IMR-90 (cell line): ENCODE data around the gene CDKN2B-AS1. TPM values are rescaled to one million over a fixed set of nuclear protein-coding genes. Genes with fewer than 3 reads are reported as not detected.

ENCODE experiments used
- ATAC-seq: fragments of 200-7000 bp; cut with Tn5 transposase; 2 replicates; pipeline ENCODE4 v1.9.1; 2020; ENCODE audit warnings: low read depth, mild to moderate bottlenecking, moderate library complexity
- BruUV-seq: library from RNA; stranded (reverse); fragments of 400-500 nt; replicated peaks from 2 replicates; lab custom pipeline; 2021; lab: Mats Ljungman, UMichigan
- CTCF ChIA-PET: fragments of 300-600 bp; formaldehyde crosslinking; extraction: SDS; loops from one replicate; lab custom pipeline; 2021; ENCODE audit warnings: antibody characterized with exemption; lab: Yijun Ruan, JAX
- POLR2A ChIA-PET: fragments of 300-600 bp; sonication (Branson Sonifier 250); formaldehyde crosslinking; loops from one replicate; lab custom pipeline; 2022; ENCODE audit warnings: antibody characterized with exemption; ENCODE audit not compliant: unreplicated experiment; lab: Charles Lee
- DNase-seq: peaks from one replicate; pipeline ENCODE4 v3.0.0; 2013
- H2AFZ ChIP-seq: replicated peaks from 2 replicates; pipeline ENCODE3; 2013; ENCODE audit warnings: low read length, mild to moderate bottlenecking; ENCODE audit not compliant: poor library complexity
- H2AK5ac ChIP-seq: 2 replicates; pipeline ENCODE4 v1.6.1; 2013; ENCODE audit warnings: low read depth, low read length, inconsistent platforms
- H2AK9ac ChIP-seq: replicated peaks from 2 replicates; pipeline ENCODE3; 2013; ENCODE audit warnings: mild to moderate bottlenecking, low read depth, low read length, moderate library complexity; ENCODE audit not compliant: poor library complexity
- H2BK120ac ChIP-seq: 2 replicates; pipeline ENCODE4 v1.6.1; 2013; ENCODE audit warnings: low read depth, low read length, inconsistent platforms
- H2BK15ac ChIP-seq: 3 replicates; pipeline ENCODE4 v1.6.1; 2013; ENCODE audit warnings: low read depth, low read length, inconsistent platforms
- H2BK20ac ChIP-seq: 2 replicates; pipeline ENCODE4 v1.6.1; 2013; ENCODE audit warnings: low read depth, mild to moderate bottlenecking, inconsistent platforms, low read length, moderate library complexity
- H2BK5ac ChIP-seq: 2 replicates; pipeline ENCODE4 v1.6.1; 2013; ENCODE audit warnings: mild to moderate bottlenecking, low read depth, low read length, inconsistent platforms; ENCODE audit not compliant: poor library complexity, severe bottlenecking
- H3K14ac ChIP-seq: replicated peaks from 2 replicates; pipeline ENCODE4 v1.6.1; 2013; ENCODE audit warnings: low read depth, low read length, inconsistent platforms
- H3K18ac ChIP-seq: 2 replicates; pipeline ENCODE4 v1.6.1; 2013; ENCODE audit warnings: low read depth, low read length, control low read depth
- H3K23ac ChIP-seq: 2 replicates; pipeline ENCODE4 v1.6.1; 2013; ENCODE audit warnings: low read depth, low read length, inconsistent platforms
- H3K27ac ChIP-seq: 2 replicates; pipeline ENCODE4 v1.5.1; 2013; ENCODE audit warnings: mild to moderate bottlenecking, control low read depth, low read length; ENCODE audit not compliant: insufficient read depth
- H3K27me3 ChIP-seq: 2 replicates; pipeline ENCODE4 v1.6.1; 2013; ENCODE audit warnings: low read length; ENCODE audit not compliant: control insufficient read depth, insufficient read depth
- H3K36me3 ChIP-seq: 2 replicates; pipeline ENCODE4 v1.6.1; 2013; ENCODE audit warnings: low read length, mixed read lengths; ENCODE audit not compliant: control insufficient read depth, insufficient read depth
- H3K4ac ChIP-seq: 2 replicates; pipeline ENCODE4 v1.6.1; 2013; ENCODE audit warnings: low read depth, low read length, inconsistent platforms
- H3K4me1 ChIP-seq: 2 replicates; pipeline ENCODE4 v1.6.1; 2013; ENCODE audit warnings: low read length, mixed read lengths; ENCODE audit not compliant: control insufficient read depth, insufficient read depth
- H3K4me2 ChIP-seq: 2 replicates; pipeline ENCODE4 v1.6.1; 2013; ENCODE audit warnings: low read depth, mild to moderate bottlenecking, control low read depth, low read length, moderate library complexity
- H3K4me3 ChIP-seq: 2 replicates; pipeline ENCODE4 v1.5.1; 2013; ENCODE audit warnings: low read depth, mild to moderate bottlenecking, control low read depth, low read length, moderate library complexity; ENCODE audit not compliant: insufficient read depth
- H3K56ac ChIP-seq: 2 replicates; pipeline ENCODE4 v1.6.1; 2013; ENCODE audit warnings: low read length, inconsistent platforms; ENCODE audit not compliant: insufficient read depth; ENCODE audit errors: extremely low read depth
- H3K79me1 ChIP-seq, 2 experiments: 2 replicates each; pipeline ENCODE4 v1.6.1; 2013; ENCODE audit warnings: low read length in 2 of 2, inconsistent platforms in 1 of 2, low read depth in 1 of 2
- H3K9ac ChIP-seq: 2 replicates; pipeline ENCODE4 v1.6.1; 2013; ENCODE audit warnings: low read depth, low read length, control low read depth
- H3K9me1 ChIP-seq: 2 replicates; pipeline ENCODE4 v1.6.1; 2013; ENCODE audit warnings: low read length, inconsistent platforms; ENCODE audit not compliant: insufficient read depth
- H3K9me3 ChIP-seq: 2 replicates; pipeline ENCODE4 v1.6.1; 2013; ENCODE audit warnings: low read length; ENCODE audit not compliant: control insufficient read depth, insufficient read depth
- H4K20me1 ChIP-seq: 2 replicates; pipeline ENCODE4 v1.6.1; 2013; ENCODE audit warnings: low read length, inconsistent platforms; ENCODE audit not compliant: insufficient read depth
- H4K5ac ChIP-seq: 2 replicates; pipeline ENCODE4 v1.6.1; 2013; ENCODE audit warnings: mild to moderate bottlenecking, low read depth, low read length, control low read depth
- H4K8ac ChIP-seq, 2 experiments: 2 replicates each; pipeline ENCODE4 v1.6.1; 2013; ENCODE audit warnings: low read depth in 2 of 2, low read length in 2 of 2, control low read depth in 1 of 2, inconsistent platforms in 1 of 2
- H4K91ac ChIP-seq: 2 replicates; pipeline ENCODE4 v1.6.1; 2013; ENCODE audit warnings: low read depth, low read length, inconsistent platforms; ENCODE audit not compliant: insufficient read depth
- CEBPB ChIP-seq: IDR thresholded peaks from 2 replicates; pipeline ENCODE4 v1.6.1; 2012; ENCODE audit warnings: low read depth, low read length, improper control_type of control experiment
- CHD1 ChIP-seq: IDR thresholded peaks from 2 replicates; pipeline ENCODE4 v1.6.1; 2012; ENCODE audit warnings: low read depth, low read length, improper control_type of control experiment
- CTCF ChIP-seq: conservative IDR thresholded peaks from 2 replicates; pipeline ENCODE4 v1.5.1; 2012; ENCODE audit warnings: mild to moderate bottlenecking, low read depth, low read length, improper control_type of control experiment
- FOS ChIP-seq: fragments of 150-350 bp; IDR thresholded peaks from 2 replicates; pipeline ENCODE4 v1.6.1; 2016; ENCODE audit warnings: low read depth, low read length
- MAFK ChIP-seq: IDR thresholded peaks from 2 replicates; pipeline ENCODE4 v1.6.1; 2012; ENCODE audit warnings: low read depth, low read length, improper control_type of control experiment
- MAZ ChIP-seq: IDR thresholded peaks from 2 replicates; pipeline ENCODE4 v1.6.1; 2012; ENCODE audit warnings: low read depth, mild to moderate bottlenecking, low read length, improper control_type of control experiment, moderate library complexity, borderline replicate concordance
- NFE2L2 ChIP-seq: fragments of 150-350 bp; IDR thresholded peaks from 2 replicates; pipeline ENCODE4 v1.6.1; 2016; ENCODE audit warnings: low read depth, mild to moderate bottlenecking, low read length
- POLR2A ChIP-seq: IDR thresholded peaks from 2 replicates; pipeline ENCODE4 v1.6.1; 2012; ENCODE audit warnings: mild to moderate bottlenecking, low read depth, low read length
- RAD21 ChIP-seq: IDR thresholded peaks from 2 replicates; pipeline ENCODE4 v1.6.1; 2012; ENCODE audit warnings: low read length, improper control_type of control experiment
- RCOR1 ChIP-seq: IDR thresholded peaks from 2 replicates; pipeline ENCODE4 v1.6.1; 2012; ENCODE audit warnings: mild to moderate bottlenecking, low read length, improper control_type of control experiment; ENCODE audit not compliant: insufficient replicate concordance
- RFX5 ChIP-seq: IDR thresholded peaks from 2 replicates; pipeline ENCODE4 v1.8.0; 2012; ENCODE audit warnings: low read depth, mild to moderate bottlenecking, low read length, moderate library complexity
- SMC3 ChIP-seq: fragments of 150-350 bp; IDR thresholded peaks from 2 replicates; pipeline ENCODE4 v1.6.1; 2016; ENCODE audit warnings: low read depth, mild to moderate bottlenecking, antibody characterized with exemption, low read length, moderate library complexity
- USF2 ChIP-seq: fragments of 150-350 bp; IDR thresholded peaks from 2 replicates; pipeline ENCODE4 v1.6.1; 2017; ENCODE audit warnings: mild to moderate bottlenecking, antibody characterized with exemption, low read length, low read depth
- WGBS, 2 experiments: methylation state at CpG; one replicate each; pipeline versions ENCODE4 v1.1.5 to v1.1.7; 2013; ENCODE audit warnings: missing lambda C conversion rate in 2 of 2; ENCODE audit not compliant: insufficient read length in 1 of 2; ENCODE audit errors: extremely low coverage in 2 of 2; 5-methylcytosine and 5-hydroxymethylcytosine counted together
- dilution Hi-C: fragments of 300-500 bp; cut with HindIII; formaldehyde crosslinking; loops from one replicate; pipeline ENCODE4 v1.14.3; 2018; ENCODE audit warnings: low sequenced_read_pairs; ENCODE audit not compliant: unreplicated experiment
- in situ Hi-C: fragments of 300-500 bp; cut with MboI; formaldehyde crosslinking; loops from 3 replicates; pipeline ENCODE4 v1.14.3; 2019; ENCODE audit warnings: low sequenced_read_pairs, inconsistent platforms, mixed read lengths
- intact Hi-C: fragments of 100-400 bp; cut with micrococcal nuclease; formaldehyde crosslinking; loops from 2 replicates; pipeline ENCODE4 v1.10.0; 2022
- polyA plus RNA-seq, 3 experiments: library from polyadenylated mRNA; depleted of rRNA; stranded (reverse); fragments of >200 nt; gene quantifications; 2 replicates each; pipeline ENCODE4 v1.2.3, GENCODE V29; 2012; ENCODE audit warnings: low replicate concordance in 1 of 3
- total RNA-seq: library from RNA; depleted of rRNA; stranded (reverse); fragments of >200 nt; gene quantifications from 2 replicates; pipeline ENCODE4 v1.2.3, GENCODE V29; 2012
- TF ChIP-seq, protein P1 (sequence below): fragments of 150-350 bp; IDR thresholded peaks from 2 replicates; pipeline ENCODE4 v1.6.1; 2016; ENCODE audit warnings: low read depth, mild to moderate bottlenecking, low read length, moderate library complexity, borderline replicate concordance

Gene CDKN2B-AS1
- total and polyA plus RNA-seq, 2 of the 4 experiments (the other 2 are of a cell fraction) = 1.0 to 1.1 TPM

GRCh38 chr9:21993893-21994555 lies 567 bp upstream of the CDKN2B-AS1 start, which contains the start of gene CDKN2A:
CDKN2A (minus strand) TSS chr9:21994392.
- intact Hi-C loops (loop anchor here (2.0 to 10.0 kb wide), 2 partner anchors 245 to 439 kb away; no protein-coding TSS in a partner anchor), dilution Hi-C loops (no loop called here), in situ Hi-C loops (loop anchor here (10.0 to 25.0 kb wide), 2 partner anchors 241 to 407 kb away; no protein-coding TSS in a partner anchor)
- peak within 1 kb of the TSS; percentile 98 for H2AFZ ChIP-seq
- peak within 1 kb of the TSS; percentile 94 for H2BK120ac ChIP-seq
- peak within 1 kb of the TSS; percentile 77 for H3K4me3 ChIP-seq
- H3K4ac ChIP-seq = peak within 1 kb of the TSS; percentile 93
- peak within 1 kb of the TSS; percentile 95 for H3K56ac ChIP-seq
- CTCF ChIA-PET = interaction anchor here (0.5 to 1.8 kb wide), 4 partner anchors 181 to 1975 kb away, joined by 3 to 10 read pairs (median 3); no protein-coding TSS in a partner anchor
- POLR2A ChIA-PET = no interaction called here
- H3K9me1 ChIP-seq = no peaks in the 10 kb centered on the region
- DNase-seq (peak; percentile 31), ATAC-seq (peak; percentile 41)
- peak within 1 kb of the TSS; percentile 8; the same call in 1 of the 2 replicates for H3K18ac ChIP-seq
- TF ChIP-seq CTCF (no peak; the same call in 1 of the 2 replicates), RFX5 (no peak), SMC3 (no peak), NFE2L2 (no peak), RAD21 (no peak), RCOR1 (no peak), CEBPB (no peak), FOS (no peak), MAZ (no peak), CHD1 (no peak), POLR2A (no peak), MAFK (no peak), USF2 (no peak)
- TF ChIP-seq, protein P1, sequence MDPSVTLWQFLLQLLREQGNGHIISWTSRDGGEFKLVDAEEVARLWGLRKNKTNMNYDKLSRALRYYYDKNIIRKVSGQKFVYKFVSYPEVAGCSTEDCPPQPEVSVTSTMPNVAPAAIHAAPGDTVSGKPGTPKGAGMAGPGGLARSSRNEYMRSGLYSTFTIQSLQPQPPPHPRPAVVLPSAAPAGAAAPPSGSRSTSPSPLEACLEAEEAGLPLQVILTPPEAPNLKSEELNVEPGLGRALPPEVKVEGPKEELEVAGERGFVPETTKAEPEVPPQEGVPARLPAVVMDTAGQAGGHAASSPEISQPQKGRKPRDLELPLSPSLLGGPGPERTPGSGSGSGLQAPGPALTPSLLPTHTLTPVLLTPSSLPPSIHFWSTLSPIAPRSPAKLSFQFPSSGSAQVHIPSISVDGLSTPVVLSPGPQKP = no peak
- BruUV-seq = no TSS peak
- peak within 1 kb of the TSS; percentile 6; the same call in 1 of the 2 replicates for H4K91ac ChIP-seq
- no peaks in the 10 kb centered on the region for H3K27me3 ChIP-seq
- peaks cover 4% of the 10 kb centered on the region; the same call in 1 of the 2 replicates for H3K9me3 ChIP-seq
- H4K5ac ChIP-seq = peak within 1 kb of the TSS; percentile 19
- H4K8ac ChIP-seq = peak within 1 kb of the TSS; percentile 88
- peak within 1 kb of the TSS; percentile 48; the same call in 1 of the 2 replicates for H2AK5ac ChIP-seq
- no peaks in the 10 kb centered on the region; the same call in 1 of the 2 replicates for H3K36me3 ChIP-seq
- no peak within 1 kb of the TSS for H2BK20ac ChIP-seq
- 8% methylated on average over 8 of the region's 53 CpGs; no CpG with 5 or more reads in 1 of the 2 experiments for WGBS, 2 experiments
- peak within 1 kb of the TSS; percentile 91 for H2AK9ac ChIP-seq
- H3K9ac ChIP-seq = peak within 1 kb of the TSS; percentile 92
- peak within 1 kb of the TSS; percentile 90 for H3K27ac ChIP-seq
- peak within 1 kb of the TSS; percentile 79 for H2BK5ac ChIP-seq
- H2BK15ac ChIP-seq = peak within 1 kb of the TSS; percentile 20; the same call in 1 of the 3 replicates
- H4K20me1 ChIP-seq = no peaks in the 10 kb centered on the region
- peak within 1 kb of the TSS; percentile 46 for H3K23ac ChIP-seq
- peaks cover 9% of the 10 kb centered on the region for H3K4me1 ChIP-seq
- peak within 1 kb of the TSS; percentile 96 for H3K4me2 ChIP-seq
- peak within 1 kb of the TSS; percentile 89; the same call in 1 of the 2 replicates for H3K14ac ChIP-seq
- H3K79me1 ChIP-seq = peaks cover 23 to 37% of the 10 kb centered on the region in 2 experiments
